Loucy (cell line): Measurements from ENCODE around the gene TPO.

Source experiments
- EZH2phosphoT487 ChIP-seq: fragments of 200-600 bp; IDR thresholded peaks from 2 replicates; pipeline ENCODE4 v1.6.1; 2018; ENCODE audit warnings: antibody characterized with exemption, mild to moderate bottlenecking, moderate library complexity, borderline replicate concordance
- TF ChIP-seq, protein P1 (sequence below): fragments of 200-600 bp; sonication (generic); conservative IDR thresholded peaks from 2 replicates; pipeline ENCODE4 v1.5.1; 2014; ENCODE audit warnings: mild to moderate bottlenecking, antibody characterized with exemption, low read length

DNA sequence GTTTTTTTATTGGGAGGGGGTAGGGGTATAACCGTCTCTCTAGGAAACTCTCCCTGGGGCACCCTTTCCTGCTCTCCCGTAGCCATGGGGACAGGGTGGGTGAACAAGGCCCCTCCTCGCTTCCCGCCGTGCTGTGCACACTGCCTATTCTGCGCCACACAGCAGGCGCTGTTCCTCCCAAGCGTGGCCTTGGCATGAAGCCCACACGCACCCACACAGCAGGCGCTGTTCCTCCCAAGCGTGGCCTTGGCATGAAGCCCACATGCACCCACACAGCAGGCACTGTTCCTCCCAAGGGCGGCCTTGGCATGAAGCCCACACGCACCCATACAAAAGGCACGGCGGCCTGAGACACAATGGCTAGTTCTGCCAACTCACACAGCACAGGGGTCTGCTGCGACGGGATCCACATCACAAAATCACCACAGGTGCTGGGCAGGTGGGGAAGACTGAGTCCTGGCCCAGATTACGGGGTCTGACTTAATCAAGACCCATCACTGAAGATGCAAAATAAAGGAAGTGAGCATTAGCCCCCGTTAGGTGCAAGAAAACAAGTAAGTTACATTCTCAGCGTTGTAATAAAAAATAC lies 46.6 kb upstream of the TPO start:
- TF ChIP-seq, protein P1, sequence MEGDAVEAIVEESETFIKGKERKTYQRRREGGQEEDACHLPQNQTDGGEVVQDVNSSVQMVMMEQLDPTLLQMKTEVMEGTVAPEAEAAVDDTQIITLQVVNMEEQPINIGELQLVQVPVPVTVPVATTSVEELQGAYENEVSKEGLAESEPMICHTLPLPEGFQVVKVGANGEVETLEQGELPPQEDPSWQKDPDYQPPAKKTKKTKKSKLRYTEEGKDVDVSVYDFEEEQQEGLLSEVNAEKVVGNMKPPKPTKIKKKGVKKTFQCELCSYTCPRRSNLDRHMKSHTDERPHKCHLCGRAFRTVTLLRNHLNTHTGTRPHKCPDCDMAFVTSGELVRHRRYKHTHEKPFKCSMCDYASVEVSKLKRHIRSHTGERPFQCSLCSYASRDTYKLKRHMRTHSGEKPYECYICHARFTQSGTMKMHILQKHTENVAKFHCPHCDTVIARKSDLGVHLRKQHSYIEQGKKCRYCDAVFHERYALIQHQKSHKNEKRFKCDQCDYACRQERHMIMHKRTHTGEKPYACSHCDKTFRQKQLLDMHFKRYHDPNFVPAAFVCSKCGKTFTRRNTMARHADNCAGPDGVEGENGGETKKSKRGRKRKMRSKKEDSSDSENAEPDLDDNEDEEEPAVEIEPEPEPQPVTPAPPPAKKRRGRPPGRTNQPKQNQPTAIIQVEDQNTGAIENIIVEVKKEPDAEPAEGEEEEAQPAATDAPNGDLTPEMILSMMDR, result no peak
- TF ChIP-seq EZH2phosphoT487, result no peak
